ENCODE results near the gene HBEGF.

Gene HBEGF

GRCh38 chr5:140299056-140299455 is 47.3 kb downstream of the HBEGF start:
- TF ChIP-seq SIN3A (IDR thresholded peaks at IDR 0.05; ENCODE audit: borderline replicate concordance, insufficient read depth, low read length) (no peak), POLR2AphosphoS5 (IDR thresholded peaks at IDR 0.05; ENCODE audit: low read depth, low read length) (no peak), FOXP2 (optimal IDR thresholded peaks at IDR 0.05; ENCODE audit: borderline replicate concordance, extremely low read depth, extremely low read length, insufficient read depth) (no peak), REST (IDR thresholded peaks at IDR 0.05; ENCODE audit: insufficient read depth in 1 of 2, low read depth in 2 of 2, low read length in 2 of 2) (no peak), TAF1 (IDR thresholded peaks at IDR 0.05; ENCODE audit: borderline replicate concordance, insufficient read depth, low read length) (no peak)

GRCh38 chr5:140298183-140298601 is 48.2 kb downstream of the HBEGF start:
- TF ChIP-seq FOXP2 (optimal IDR thresholded peaks at IDR 0.05; ENCODE audit: borderline replicate concordance, extremely low read depth, extremely low read length, insufficient read depth), result no peak

DNA sequence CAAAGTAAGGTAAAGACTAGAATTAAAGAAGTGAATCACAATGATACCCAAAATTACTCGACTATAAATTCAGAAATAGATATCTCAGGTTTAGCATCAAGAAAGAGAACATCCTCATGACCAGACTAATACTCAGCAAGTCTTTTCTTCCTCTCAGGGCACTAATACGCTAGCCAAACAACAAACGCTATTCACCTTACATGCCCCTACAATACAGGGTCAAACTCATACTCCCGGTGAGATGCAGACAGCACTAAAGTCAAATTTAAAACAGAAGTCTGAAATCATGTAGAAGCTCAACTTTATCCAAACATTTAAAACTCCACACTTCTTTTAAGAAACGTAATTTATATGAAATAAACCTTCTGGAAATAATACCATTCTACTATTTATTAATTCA is 49.1 kb downstream of the HBEGF start:
- TF ChIP-seq FOXP2 (optimal IDR thresholded peaks at IDR 0.05; ENCODE audit: borderline replicate concordance, extremely low read depth, extremely low read length, insufficient read depth), result no peak
- TF ChIP-seq REST (IDR thresholded peaks at IDR 0.05; ENCODE audit: insufficient read depth in 1 of 2, low read depth in 2 of 2, low read length in 2 of 2), result no peak
- TF ChIP-seq POLR2AphosphoS5 (IDR thresholded peaks at IDR 0.05; ENCODE audit: low read depth, low read length), result no peak
- TF ChIP-seq TAF1 (IDR thresholded peaks at IDR 0.05; ENCODE audit: borderline replicate concordance, insufficient read depth, low read length), result no peak
- no peak for TF ChIP-seq SIN3A (IDR thresholded peaks at IDR 0.05; ENCODE audit: borderline replicate concordance, insufficient read depth, low read length)

DNA sequence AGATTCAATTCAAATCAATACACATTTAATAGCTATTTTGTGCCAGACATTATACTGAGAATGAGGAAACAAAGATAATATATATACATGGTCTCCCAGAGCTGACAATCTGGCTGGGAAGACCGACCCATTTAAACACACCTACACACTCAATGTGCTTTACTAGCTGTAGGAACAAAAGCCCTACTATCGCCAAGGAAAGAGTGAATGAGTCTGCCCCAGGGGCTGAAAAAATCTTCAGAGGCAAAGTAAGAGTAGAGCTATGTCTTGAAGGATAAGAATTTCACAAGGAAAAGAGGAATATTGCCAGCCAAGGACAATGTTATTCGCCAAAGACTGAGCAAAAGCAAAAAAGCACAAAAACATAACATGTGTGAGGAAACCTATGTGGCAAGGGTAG is 50.1 kb downstream of the HBEGF start:
- no peak for TF ChIP-seq SIN3A (IDR thresholded peaks at IDR 0.05; ENCODE audit: borderline replicate concordance, insufficient read depth, low read length)
- no peak for TF ChIP-seq POLR2AphosphoS5 (IDR thresholded peaks at IDR 0.05; ENCODE audit: low read depth, low read length)
- TF ChIP-seq FOXP2 (optimal IDR thresholded peaks at IDR 0.05; ENCODE audit: borderline replicate concordance, extremely low read depth, extremely low read length, insufficient read depth), result no peak
- TF ChIP-seq REST (IDR thresholded peaks at IDR 0.05; ENCODE audit: insufficient read depth in 1 of 2, low read depth in 2 of 2, low read length in 2 of 2), result no peak
- TF ChIP-seq TAF1 (IDR thresholded peaks at IDR 0.05; ENCODE audit: borderline replicate concordance, insufficient read depth, low read length), result no peak

GRCh38 chr5:140295414-140295813 is 51.0 kb downstream of the HBEGF start:
- TF ChIP-seq TAF1 (IDR thresholded peaks at IDR 0.05; ENCODE audit: borderline replicate concordance, insufficient read depth, low read length) (no peak), SIN3A (IDR thresholded peaks at IDR 0.05; ENCODE audit: borderline replicate concordance, insufficient read depth, low read length) (no peak), REST (IDR thresholded peaks at IDR 0.05; ENCODE audit: insufficient read depth in 1 of 2, low read depth in 2 of 2, low read length in 2 of 2) (no peak), FOXP2 (optimal IDR thresholded peaks at IDR 0.05; ENCODE audit: borderline replicate concordance, extremely low read depth, extremely low read length, insufficient read depth) (no peak), POLR2AphosphoS5 (IDR thresholded peaks at IDR 0.05; ENCODE audit: low read depth, low read length) (no peak)

All from PFSK-1 (cell line).